HL-60 (cell line): ENCODE results near the gene SLC15A3.

Experiments used
- CTCF ChIP-seq: IDR thresholded peaks from one replicate; pipeline ENCODE4 v1.5.1; 2011; ENCODE audit warnings: low read length, control low read depth, inconsistent platforms; ENCODE audit not compliant: insufficient read depth
- REST ChIP-seq: IDR thresholded peaks from 2 replicates; pipeline ENCODE4 v1.6.1; 2012; ENCODE audit warnings: low read depth; ENCODE audit not compliant: insufficient replicate concordance

- TF ChIP-seq REST (no peak), CTCF (no peak)
Observed at GRCh38 chr11:60930394-60930793, 21.6 kb downstream of the SLC15A3 start.
